Neural progenitor cell (in vitro differentiated cells): ENCODE data around the gene USP46.

Experiments
- CTCF ChIP-seq: fragments of 200-600 bp; sonication (generic); IDR thresholded peaks from 2 replicates; pipeline ENCODE4 v1.5.1; 2017; ENCODE audit warnings: antibody characterized with exemption, mild to moderate bottlenecking
- EZH2phosphoT487 ChIP-seq: fragments of 200-600 bp; sonication (generic); IDR thresholded peaks from 2 replicates; pipeline ENCODE4 v1.6.1; 2017; ENCODE audit warnings: antibody characterized with exemption

GRCh38 chr4:52635560-52635959 is 23.5 kb downstream of the USP46 start:
- TF ChIP-seq CTCF (no peak), EZH2phosphoT487 (no peak)
